BJ (cell line): ENCODE measurements around the gene DPP6. TPM values are rescaled to one million over a fixed set of nuclear protein-coding genes. Genes with fewer than 3 reads are reported as not detected.

ENCODE experiments used
- CTCF ChIA-PET: fragments of 350-600 bp; formaldehyde crosslinking; extraction: SDS; loops from one replicate; lab custom pipeline; 2021; ENCODE audit warnings: antibody characterized with exemption, inconsistent platforms; lab: Yijun Ruan, JAX
- POLR2A ChIA-PET: fragments of 300-600 bp; sonication (Branson Sonifier 250); formaldehyde crosslinking; extraction: SDS; loops from one replicate; lab custom pipeline; 2021; ENCODE audit warnings: antibody characterized with exemption; lab: Charles Lee
- DNase-seq: peaks from one replicate; pipeline ENCODE4 v3.0.0-alpha.2; 2011; ENCODE audit warnings: low read depth
- H3K27me3 ChIP-seq: 2 replicates; pipeline ENCODE4 v1.6.0; 2011; ENCODE audit warnings: low read length; ENCODE audit not compliant: control insufficient read depth, insufficient read depth
- H3K36me3 ChIP-seq: 2 replicates; pipeline ENCODE4 v1.5.1; 2011; ENCODE audit warnings: low read length; ENCODE audit not compliant: control insufficient read depth, insufficient read depth
- H3K4me3 ChIP-seq: 2 replicates; pipeline ENCODE4 v1.5.1; 2011; ENCODE audit warnings: low read depth, mild to moderate bottlenecking, control low read depth, low read length
- polyA plus RNA-seq: library from polyadenylated mRNA; depleted of rRNA; stranded (reverse); fragments of >200 nt; gene quantifications from 2 replicates; pipeline ENCODE4 v1.2.3, GENCODE V29; 2011
- TF ChIP-seq, protein P1 (sequence below): IDR thresholded peaks from 2 replicates; pipeline ENCODE4 v1.5.1; 2011; ENCODE audit warnings: low read depth, mild to moderate bottlenecking, control low read depth, inconsistent platforms, low read length, moderate library complexity; ENCODE audit not compliant: insufficient read depth

DPP6 gene
- polyA plus RNA-seq, 1 experiment = not detected

- no peak for DNase-seq
- Histone ChIP-seq H3K27me3 (no peaks in the 10 kb centered on the region), H3K36me3 (no peaks in the 10 kb centered on the region), H3K4me3 (no peak overlapping the region)
- CTCF ChIA-PET = no interaction called here
- TF ChIP-seq, protein P1, sequence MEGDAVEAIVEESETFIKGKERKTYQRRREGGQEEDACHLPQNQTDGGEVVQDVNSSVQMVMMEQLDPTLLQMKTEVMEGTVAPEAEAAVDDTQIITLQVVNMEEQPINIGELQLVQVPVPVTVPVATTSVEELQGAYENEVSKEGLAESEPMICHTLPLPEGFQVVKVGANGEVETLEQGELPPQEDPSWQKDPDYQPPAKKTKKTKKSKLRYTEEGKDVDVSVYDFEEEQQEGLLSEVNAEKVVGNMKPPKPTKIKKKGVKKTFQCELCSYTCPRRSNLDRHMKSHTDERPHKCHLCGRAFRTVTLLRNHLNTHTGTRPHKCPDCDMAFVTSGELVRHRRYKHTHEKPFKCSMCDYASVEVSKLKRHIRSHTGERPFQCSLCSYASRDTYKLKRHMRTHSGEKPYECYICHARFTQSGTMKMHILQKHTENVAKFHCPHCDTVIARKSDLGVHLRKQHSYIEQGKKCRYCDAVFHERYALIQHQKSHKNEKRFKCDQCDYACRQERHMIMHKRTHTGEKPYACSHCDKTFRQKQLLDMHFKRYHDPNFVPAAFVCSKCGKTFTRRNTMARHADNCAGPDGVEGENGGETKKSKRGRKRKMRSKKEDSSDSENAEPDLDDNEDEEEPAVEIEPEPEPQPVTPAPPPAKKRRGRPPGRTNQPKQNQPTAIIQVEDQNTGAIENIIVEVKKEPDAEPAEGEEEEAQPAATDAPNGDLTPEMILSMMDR = no peak
- POLR2A ChIA-PET = no interaction called here
These were observed 789.6 kb downstream of the DPP6 start for GRCh38 chr7:154841731-154842331.

DNA sequence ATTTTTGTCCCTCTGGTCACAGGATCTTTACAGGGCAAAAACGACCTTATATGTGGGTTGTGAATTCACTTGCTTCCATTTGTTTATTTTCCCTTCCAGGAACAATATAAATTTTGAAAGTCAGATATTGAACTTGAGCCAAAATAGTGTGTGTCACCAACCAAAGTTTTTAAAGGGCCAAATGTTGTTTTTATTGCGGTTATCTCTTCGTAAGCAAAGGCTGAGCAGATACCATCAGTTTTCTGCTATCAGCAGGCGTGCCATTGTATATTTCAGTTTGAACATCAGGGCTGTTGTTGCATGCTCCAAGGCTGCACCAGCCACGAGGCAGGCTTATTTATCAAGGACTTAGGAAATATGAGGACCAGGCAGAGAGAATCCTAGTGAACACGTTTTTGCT lies 790.4 kb downstream of the DPP6 start:
- no peak for DNase-seq
- ChIA-PET POLR2A (no interaction called here), CTCF (no interaction called here)
- Histone ChIP-seq H3K27me3 (no peaks in the 10 kb centered on the region), H3K4me3 (no peak overlapping the region), H3K36me3 (no peaks in the 10 kb centered on the region)
- TF ChIP-seq, protein P1 = no peak

GRCh38 chr7:154843670-154844237 lies 791.6 kb downstream of the DPP6 start:
- Histone ChIP-seq H3K36me3 (no peaks in the 10 kb centered on the region), H3K4me3 (no peak overlapping the region), H3K27me3 (no peaks in the 10 kb centered on the region)
- no peak for DNase-seq
- TF ChIP-seq, protein P1 = no peak
- ChIA-PET POLR2A (no interaction called here), CTCF (no interaction called here)

DNA sequence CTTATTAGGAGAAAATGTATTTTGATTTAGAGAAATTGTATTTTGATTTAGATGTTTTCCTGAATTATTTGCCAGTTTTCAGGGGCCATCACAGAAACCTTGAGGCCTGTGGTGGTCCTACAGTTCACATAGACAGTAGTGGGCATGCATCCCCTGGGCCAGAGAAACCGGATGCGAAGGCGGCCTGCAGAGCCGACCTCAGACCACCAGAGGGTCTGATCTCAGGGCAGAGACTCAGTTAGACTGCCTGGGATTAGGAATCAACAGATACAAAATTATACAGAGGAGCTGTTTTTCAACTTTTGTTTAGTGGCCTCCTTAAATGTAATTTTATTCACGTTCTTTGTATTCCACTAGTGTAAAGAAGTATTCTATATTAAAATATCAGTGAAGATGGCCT lies 792.3 kb downstream of the DPP6 start:
- no peak for DNase-seq
- Histone ChIP-seq H3K27me3 (no peaks in the 10 kb centered on the region), H3K36me3 (no peaks in the 10 kb centered on the region), H3K4me3 (no peak overlapping the region)
- ChIA-PET POLR2A (no interaction called here), CTCF (no interaction called here)
- TF ChIP-seq, protein P1 = no peak

- CTCF ChIA-PET = no interaction called here
- no peak for DNase-seq
- TF ChIP-seq, protein P1 = no peak
- no peaks in the 10 kb centered on the region for H3K36me3 ChIP-seq
- POLR2A ChIA-PET = no interaction called here
- no peak overlapping the region for H3K4me3 ChIP-seq
- no peaks in the 10 kb centered on the region for H3K27me3 ChIP-seq
These were observed 792.8 kb downstream of the DPP6 start for GRCh38 chr7:154844955-154845354.
